Neural cell (in vitro differentiated cells): ENCODE results near the gene GRK4. TPM values are rescaled to one million over a fixed set of nuclear protein-coding genes. Genes with fewer than 3 reads are reported as not detected.
"Not testable (repeated sequence)": the region's sequence is repeated elsewhere in the genome, so short reads cannot be mapped to it uniquely, and the experiment has no call there.

Experiments
- H2AFZ ChIP-seq: fragments of 200-600, 300-800 bp; sonication (generic), shearing (Covaris generic); 2 replicates; pipeline ENCODE4 v1.6.0; 2014; ENCODE audit warnings: low read depth, mild to moderate bottlenecking, antibody characterized with exemption, low read length, moderate library complexity
- H3F3A ChIP-seq: fragments of 200-600 bp; shearing (Covaris generic); 2 replicates; pipeline ENCODE4 v1.6.1; 2016; ENCODE audit warnings: mild to moderate bottlenecking, moderate library complexity, mixed read lengths, antibody characterized with exemption, low read length; ENCODE audit not compliant: insufficient read depth, poor library complexity, severe bottlenecking
- H3K27ac ChIP-seq: fragments of 200-600, 300-800 bp; sonication (generic), shearing (Covaris generic); 2 replicates; pipeline ENCODE4 v1.5.1; 2014; ENCODE audit warnings: mild to moderate bottlenecking, low read length, moderate library complexity
- H3K27me3 ChIP-seq: fragments of 300-800, 200-600 bp; sonication (generic), shearing (Covaris generic); 2 replicates; pipeline ENCODE4 v1.6.0; 2014; ENCODE audit warnings: mild to moderate bottlenecking, low read depth, low read length, moderate library complexity; ENCODE audit not compliant: insufficient read depth
- H3K36me3 ChIP-seq: fragments of 300-800, 200-600 bp; sonication (generic), shearing (Covaris generic); 2 replicates; pipeline ENCODE4 v1.5.1; 2014; ENCODE audit warnings: mild to moderate bottlenecking, antibody characterized with exemption, low read length, moderate library complexity; ENCODE audit not compliant: insufficient read depth
- H3K4me2 ChIP-seq: fragments of 300-800, 200-600 bp; sonication (generic), shearing (Covaris generic); 2 replicates; pipeline ENCODE4 v1.6.0; 2014; ENCODE audit warnings: mild to moderate bottlenecking, low read length
- H3K4me3 ChIP-seq: fragments of 300-800, 200-600 bp; sonication (generic), shearing (Covaris generic); 2 replicates; pipeline ENCODE4 v1.5.1; 2014; ENCODE audit warnings: mild to moderate bottlenecking, low read length, moderate library complexity
- H3K79me2 ChIP-seq: fragments of 200-600 bp; shearing (Covaris generic); replicated peaks from 2 replicates; pipeline ENCODE4 v1.6.0; 2014; ENCODE audit warnings: mild to moderate bottlenecking, low read length, moderate library complexity; ENCODE audit not compliant: insufficient read depth
- H3K9ac ChIP-seq: fragments of 300-800, 200-600 bp; sonication (generic), shearing (Covaris generic); 2 replicates; pipeline ENCODE4 v1.6.1; 2016; ENCODE audit warnings: mild to moderate bottlenecking, low read length, mixed read lengths
- H3K9me2 ChIP-seq: fragments of 200-600 bp; shearing (Covaris generic); 2 replicates; pipeline ENCODE4 v1.6.1; 2016; ENCODE audit warnings: mild to moderate bottlenecking, low read length, mixed read lengths; ENCODE audit not compliant: insufficient read depth
- H3K9me3 ChIP-seq: fragments of 200-600, 300-800 bp; sonication (generic), shearing (Covaris generic); 2 replicates; pipeline ENCODE4 v1.6.1; 2016; ENCODE audit warnings: mild to moderate bottlenecking, mixed run types, low read length, moderate library complexity, mixed read lengths
- H4K20me1 ChIP-seq: fragments of 200-600 bp; shearing (Covaris generic); 2 replicates; pipeline ENCODE4 v1.6.1; 2016; ENCODE audit warnings: mild to moderate bottlenecking, mixed run types; ENCODE audit not compliant: insufficient read depth
- EP300 ChIP-seq: fragments of 450-650 bp; conservative IDR thresholded peaks from 2 replicates; pipeline ENCODE4 v1.6.1; 2014; ENCODE audit warnings: antibody characterized with exemption, mild to moderate bottlenecking, moderate library complexity; ENCODE audit not compliant: poor library complexity, severe bottlenecking
- EZH2 ChIP-seq: fragments of 200-600, 300-800 bp; shearing (Covaris generic), sonication (generic); IDR thresholded peaks from 2 replicates; pipeline ENCODE4 v1.6.1; 2014; ENCODE audit warnings: antibody characterized with exemption, low read length, borderline replicate concordance, mild to moderate bottlenecking; ENCODE audit not compliant: insufficient read depth, poor library complexity, severe bottlenecking
- MXI1 ChIP-seq: fragments of 450-650 bp; conservative IDR thresholded peaks from 2 replicates; pipeline ENCODE4 v1.6.1; 2014; ENCODE audit warnings: antibody characterized with exemption, mild to moderate bottlenecking; ENCODE audit not compliant: poor library complexity, severe bottlenecking
- POLR2AphosphoS5 ChIP-seq: IDR thresholded peaks from 2 replicates; pipeline ENCODE4 v1.6.1; 2012
- RAD21 ChIP-seq: fragments of 450-650 bp; conservative IDR thresholded peaks from 2 replicates; pipeline ENCODE4 v1.6.1; 2014; ENCODE audit warnings: antibody characterized with exemption, mild to moderate bottlenecking, moderate library complexity
- SMC3 ChIP-seq: fragments of 450-650 bp; conservative IDR thresholded peaks from 2 replicates; pipeline ENCODE4 v1.6.1; 2014; ENCODE audit warnings: antibody characterized with exemption, mild to moderate bottlenecking, moderate library complexity; ENCODE audit not compliant: poor library complexity
- TAF1 ChIP-seq: IDR thresholded peaks from 2 replicates; pipeline ENCODE4 v1.6.1; 2012; ENCODE audit warnings: low read depth
- polyA plus RNA-seq: library from polyadenylated mRNA; depleted of rRNA; stranded (reverse); fragments of >200 nt; gene quantifications from 2 replicates; pipeline ENCODE4 v1.2.3, GENCODE V29; 2014
- TF ChIP-seq, protein P1 (sequence below): fragments of 450-650 bp; IDR thresholded peaks from 2 replicates; pipeline ENCODE4 v1.5.1; 2014; ENCODE audit warnings: antibody characterized with exemption, mild to moderate bottlenecking, moderate library complexity; ENCODE audit not compliant: poor library complexity, severe bottlenecking
- TF ChIP-seq, protein P2 (sequence below): IDR thresholded peaks from 2 replicates; pipeline ENCODE4 v1.6.1; 2012; ENCODE audit warnings: borderline replicate concordance

GRK4 gene
- polyA plus RNA-seq, 1 donor from 2014 or later, result 17.4 TPM

DNA sequence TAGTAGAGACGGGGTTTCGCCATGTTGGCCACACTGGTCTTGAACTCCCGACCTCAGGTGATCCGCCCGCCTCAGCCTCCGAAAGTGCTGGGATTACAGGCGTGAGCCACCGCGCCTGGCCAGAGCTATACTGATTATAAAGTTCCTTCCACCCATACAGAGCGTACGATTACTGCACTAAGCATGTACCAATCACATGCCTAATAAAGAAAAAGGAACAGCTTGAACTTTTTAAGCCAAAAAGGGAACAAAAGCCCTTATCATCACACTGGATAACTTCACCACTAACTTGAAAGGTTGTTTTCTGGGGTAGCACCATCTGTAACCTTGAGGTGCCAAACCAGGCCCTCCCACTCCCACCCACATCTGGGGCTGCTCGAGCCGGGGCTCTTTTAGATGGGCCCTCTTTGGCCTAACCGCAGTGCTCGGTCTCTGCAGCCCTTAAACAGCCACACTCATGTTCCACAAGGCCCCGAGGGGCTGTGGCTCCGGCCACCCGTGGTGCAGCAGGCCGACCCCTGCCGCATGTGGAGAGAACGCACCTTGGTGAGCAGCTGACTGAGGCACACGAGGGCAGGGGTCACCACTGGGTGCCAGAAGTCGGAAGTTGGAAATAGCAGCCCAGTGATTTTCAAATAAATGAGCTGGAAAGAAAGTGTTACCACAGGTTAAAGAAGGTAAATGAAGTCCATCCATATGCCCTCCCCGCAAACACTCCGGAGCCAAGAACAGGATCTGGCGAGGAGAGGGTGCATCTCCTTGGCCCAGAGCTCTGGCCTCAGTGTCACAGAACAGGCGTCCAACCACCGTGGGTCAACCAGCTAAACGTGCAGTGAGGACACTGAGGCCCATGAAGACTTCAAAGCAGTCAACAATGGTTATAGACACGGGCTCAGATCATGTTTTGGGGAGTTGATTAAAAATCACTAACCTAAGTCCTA, 18.5 kb upstream of the GRK4 start:
- H4K20me1 ChIP-seq, result no peaks in the 10 kb centered on the region

DNA sequence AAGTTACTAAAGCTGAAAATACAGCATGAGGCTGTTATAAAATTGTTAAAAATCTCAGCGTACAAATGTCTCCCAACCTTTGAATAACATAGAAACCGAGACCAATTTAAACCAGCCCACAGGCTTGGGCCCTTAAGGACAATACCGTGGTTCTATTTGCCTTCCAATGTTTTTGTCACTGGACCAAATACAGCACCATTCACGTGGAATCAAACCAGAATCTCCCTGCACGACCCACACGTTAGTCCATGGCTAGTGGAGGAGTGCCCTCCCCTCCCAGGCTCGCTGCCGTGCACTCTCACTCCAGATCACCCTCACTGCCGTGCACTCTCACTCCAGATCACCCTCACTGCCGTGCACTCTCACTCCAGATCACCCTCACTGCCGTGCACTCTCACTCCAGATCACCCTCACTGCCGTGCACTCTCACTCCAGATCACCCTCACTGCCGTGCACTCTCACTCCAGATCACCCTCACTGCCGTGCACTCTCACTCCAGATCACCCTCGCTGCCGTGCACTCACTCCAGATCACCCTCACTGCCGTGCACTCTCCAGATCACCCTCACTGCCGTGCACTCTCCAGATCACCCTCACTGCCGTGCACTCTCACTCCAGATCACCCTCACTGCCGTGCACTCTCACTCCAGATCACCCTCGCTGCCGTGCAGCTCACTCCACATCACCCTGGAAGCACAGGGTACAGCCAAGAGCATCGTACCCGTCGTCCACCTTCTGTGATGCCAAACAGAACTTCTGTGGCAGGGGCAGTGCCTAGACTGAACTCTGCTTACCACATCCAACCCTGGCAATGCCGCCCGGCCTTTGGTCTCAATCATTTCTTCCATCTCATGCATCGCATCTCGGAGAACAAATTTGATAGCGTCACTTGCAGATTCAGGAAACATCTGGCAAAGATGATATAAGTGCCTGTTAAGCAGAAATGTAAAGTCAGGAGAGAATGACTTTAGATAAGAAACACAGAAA, 17.5 kb upstream of the GRK4 start:
- not testable (repeated sequence) for H3K9me3 ChIP-seq, H3K9me2 ChIP-seq, H3K36me3 ChIP-seq, H3K27ac ChIP-seq, H3F3A ChIP-seq, H3K27me3 ChIP-seq, H3K9ac ChIP-seq, H3K4me2 ChIP-seq, H2AFZ ChIP-seq, H3K4me3 ChIP-seq, H4K20me1 ChIP-seq, H3K79me2 ChIP-seq

More for the DNA sequence above, 18.5 kb upstream of the GRK4 start:
- Histone ChIP-seq H3K79me2 (no peaks in the 10 kb centered on the region), H3K36me3 (no peaks in the 10 kb centered on the region), H3K27me3 (no peaks in the 10 kb centered on the region), H3K9me3 (no peaks in the 10 kb centered on the region), H2AFZ (no peak overlapping the region), H3K27ac (no peak overlapping the region), H3F3A (no peaks in the 10 kb centered on the region), H3K9ac (no peak overlapping the region), H3K4me3 (no peak overlapping the region), H3K4me2 (no peak overlapping the region), H3K9me2 (no peaks in the 10 kb centered on the region)
- TF ChIP-seq, protein P1, sequence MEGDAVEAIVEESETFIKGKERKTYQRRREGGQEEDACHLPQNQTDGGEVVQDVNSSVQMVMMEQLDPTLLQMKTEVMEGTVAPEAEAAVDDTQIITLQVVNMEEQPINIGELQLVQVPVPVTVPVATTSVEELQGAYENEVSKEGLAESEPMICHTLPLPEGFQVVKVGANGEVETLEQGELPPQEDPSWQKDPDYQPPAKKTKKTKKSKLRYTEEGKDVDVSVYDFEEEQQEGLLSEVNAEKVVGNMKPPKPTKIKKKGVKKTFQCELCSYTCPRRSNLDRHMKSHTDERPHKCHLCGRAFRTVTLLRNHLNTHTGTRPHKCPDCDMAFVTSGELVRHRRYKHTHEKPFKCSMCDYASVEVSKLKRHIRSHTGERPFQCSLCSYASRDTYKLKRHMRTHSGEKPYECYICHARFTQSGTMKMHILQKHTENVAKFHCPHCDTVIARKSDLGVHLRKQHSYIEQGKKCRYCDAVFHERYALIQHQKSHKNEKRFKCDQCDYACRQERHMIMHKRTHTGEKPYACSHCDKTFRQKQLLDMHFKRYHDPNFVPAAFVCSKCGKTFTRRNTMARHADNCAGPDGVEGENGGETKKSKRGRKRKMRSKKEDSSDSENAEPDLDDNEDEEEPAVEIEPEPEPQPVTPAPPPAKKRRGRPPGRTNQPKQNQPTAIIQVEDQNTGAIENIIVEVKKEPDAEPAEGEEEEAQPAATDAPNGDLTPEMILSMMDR, result no peak
- TF ChIP-seq POLR2AphosphoS5, result no peak
- TF ChIP-seq, protein P2, sequence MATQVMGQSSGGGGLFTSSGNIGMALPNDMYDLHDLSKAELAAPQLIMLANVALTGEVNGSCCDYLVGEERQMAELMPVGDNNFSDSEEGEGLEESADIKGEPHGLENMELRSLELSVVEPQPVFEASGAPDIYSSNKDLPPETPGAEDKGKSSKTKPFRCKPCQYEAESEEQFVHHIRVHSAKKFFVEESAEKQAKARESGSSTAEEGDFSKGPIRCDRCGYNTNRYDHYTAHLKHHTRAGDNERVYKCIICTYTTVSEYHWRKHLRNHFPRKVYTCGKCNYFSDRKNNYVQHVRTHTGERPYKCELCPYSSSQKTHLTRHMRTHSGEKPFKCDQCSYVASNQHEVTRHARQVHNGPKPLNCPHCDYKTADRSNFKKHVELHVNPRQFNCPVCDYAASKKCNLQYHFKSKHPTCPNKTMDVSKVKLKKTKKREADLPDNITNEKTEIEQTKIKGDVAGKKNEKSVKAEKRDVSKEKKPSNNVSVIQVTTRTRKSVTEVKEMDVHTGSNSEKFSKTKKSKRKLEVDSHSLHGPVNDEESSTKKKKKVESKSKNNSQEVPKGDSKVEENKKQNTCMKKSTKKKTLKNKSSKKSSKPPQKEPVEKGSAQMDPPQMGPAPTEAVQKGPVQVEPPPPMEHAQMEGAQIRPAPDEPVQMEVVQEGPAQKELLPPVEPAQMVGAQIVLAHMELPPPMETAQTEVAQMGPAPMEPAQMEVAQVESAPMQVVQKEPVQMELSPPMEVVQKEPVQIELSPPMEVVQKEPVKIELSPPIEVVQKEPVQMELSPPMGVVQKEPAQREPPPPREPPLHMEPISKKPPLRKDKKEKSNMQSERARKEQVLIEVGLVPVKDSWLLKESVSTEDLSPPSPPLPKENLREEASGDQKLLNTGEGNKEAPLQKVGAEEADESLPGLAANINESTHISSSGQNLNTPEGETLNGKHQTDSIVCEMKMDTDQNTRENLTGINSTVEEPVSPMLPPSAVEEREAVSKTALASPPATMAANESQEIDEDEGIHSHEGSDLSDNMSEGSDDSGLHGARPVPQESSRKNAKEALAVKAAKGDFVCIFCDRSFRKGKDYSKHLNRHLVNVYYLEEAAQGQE, result no peak
- no peak for TF ChIP-seq TAF1
- TF ChIP-seq EP300, result no peak
- no peak for TF ChIP-seq RAD21
- TF ChIP-seq MXI1, result no peak
- TF ChIP-seq SMC3, result no peak
- TF ChIP-seq EZH2, result no peak
